ENCODE measurements around the gene PMAIP1.

GRCh38 chr18:59940068-59940467 is 40.3 kb downstream of the PMAIP1 start:
- TF ChIP-seq, protein P1, sequence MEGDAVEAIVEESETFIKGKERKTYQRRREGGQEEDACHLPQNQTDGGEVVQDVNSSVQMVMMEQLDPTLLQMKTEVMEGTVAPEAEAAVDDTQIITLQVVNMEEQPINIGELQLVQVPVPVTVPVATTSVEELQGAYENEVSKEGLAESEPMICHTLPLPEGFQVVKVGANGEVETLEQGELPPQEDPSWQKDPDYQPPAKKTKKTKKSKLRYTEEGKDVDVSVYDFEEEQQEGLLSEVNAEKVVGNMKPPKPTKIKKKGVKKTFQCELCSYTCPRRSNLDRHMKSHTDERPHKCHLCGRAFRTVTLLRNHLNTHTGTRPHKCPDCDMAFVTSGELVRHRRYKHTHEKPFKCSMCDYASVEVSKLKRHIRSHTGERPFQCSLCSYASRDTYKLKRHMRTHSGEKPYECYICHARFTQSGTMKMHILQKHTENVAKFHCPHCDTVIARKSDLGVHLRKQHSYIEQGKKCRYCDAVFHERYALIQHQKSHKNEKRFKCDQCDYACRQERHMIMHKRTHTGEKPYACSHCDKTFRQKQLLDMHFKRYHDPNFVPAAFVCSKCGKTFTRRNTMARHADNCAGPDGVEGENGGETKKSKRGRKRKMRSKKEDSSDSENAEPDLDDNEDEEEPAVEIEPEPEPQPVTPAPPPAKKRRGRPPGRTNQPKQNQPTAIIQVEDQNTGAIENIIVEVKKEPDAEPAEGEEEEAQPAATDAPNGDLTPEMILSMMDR (IDR thresholded peaks at IDR 0.05), result no peak
- TF ChIP-seq POLR2A (IDR thresholded peaks at IDR 0.05), result no peak
